Transverse colon (tissue), 4 donors: ENCODE results near the gene FAM186B.
A peak's percentile ranks its signal among the peaks of the same experiment; 100 is the strongest.

ENCODE experiments used
- CTCF ChIP-seq, 5 experiments: fragments of 200-600 bp in 3 of 5; fragments of 450-650 bp in 2 of 5; sonication (generic) in 3 of 5; IDR thresholded peaks; 1 replicate in 2 of 5; 2 replicates in 3 of 5; pipeline ENCODE4 v1.5.1; 2016 to 2017; ENCODE audit warnings: antibody characterized with exemption in 5 of 5, inconsistent platforms in 3 of 5, mild to moderate bottlenecking in 2 of 5, moderate library complexity in 1 of 5
- EP300 ChIP-seq: sonication (generic); formaldehyde crosslinking; IDR thresholded peaks from one replicate; pipeline ENCODE4 v1.6.1; 2017; ENCODE audit warnings: antibody characterized with exemption, low read depth
- POLR2A ChIP-seq: fragments of 450-650 bp; IDR thresholded peaks from one replicate; pipeline ENCODE4 v1.6.1; 2016; ENCODE audit warnings: antibody characterized with exemption, mild to moderate bottlenecking, moderate library complexity
- POLR2AphosphoS5 ChIP-seq, 3 donors: sonication (generic); formaldehyde crosslinking; IDR thresholded peaks; one replicate each; pipeline ENCODE4 v1.6.1; 2016; ENCODE audit warnings: antibody characterized with exemption in 3 of 3

GRCh38 chr12:49636979-49637755, 31.7 kb upstream of the FAM186B start:
- no peak for TF ChIP-seq POLR2A
- TF ChIP-seq POLR2AphosphoS5 (IDR thresholded peaks at IDR 0.05): no peak
- TF ChIP-seq CTCF (IDR thresholded peaks at IDR 0.05): peak; percentile 59 to 60 (median 60)
- no peak for TF ChIP-seq EP300
